Keratinocyte (primary cell): ENCODE measurements around the gene KIDINS220. TPM values are rescaled to one million over a fixed set of nuclear protein-coding genes. Genes with fewer than 3 reads are reported as not detected.

Source experiments
- DNase-seq: peaks from one replicate; pipeline ENCODE4 v3.0.0-alpha.2; 2011; ENCODE audit warnings: low read depth, missing footprints, low spot score
- FAIRE-seq: peaks from 2 replicates; lab custom pipeline; 2011; peaks lifted over from hg19 to GRCh38; lab: Jason Lieb, UNC
- H2AFZ ChIP-seq: 2 replicates; pipeline ENCODE4 v1.6.0; 2012; ENCODE audit warnings: low read length, control low read depth, inconsistent platforms; ENCODE audit not compliant: control insufficient read depth
- H3K27ac ChIP-seq: 2 replicates; pipeline ENCODE4 v1.5.1; 2011; ENCODE audit warnings: low read length; ENCODE audit not compliant: control insufficient read depth, insufficient read depth
- H3K27me3 ChIP-seq: 3 replicates; pipeline ENCODE4 v1.6.0; 2011; ENCODE audit warnings: low read length; ENCODE audit not compliant: control insufficient read depth, insufficient read depth; ENCODE audit errors: extremely low read depth
- H3K36me3 ChIP-seq, 2 experiments: 2 replicates in 1 of 2; 3 replicates in 1 of 2; pipeline ENCODE4 v1.5.1; 2011; ENCODE audit warnings: low read length in 2 of 2, mild to moderate bottlenecking in 1 of 2; ENCODE audit not compliant: control insufficient read depth in 2 of 2, insufficient read depth in 2 of 2; ENCODE audit errors: extremely low read depth in 1 of 2
- H3K4me1 ChIP-seq: 3 replicates; pipeline ENCODE4 v1.5.1; 2011; ENCODE audit warnings: low read length; ENCODE audit not compliant: control insufficient read depth, insufficient read depth; ENCODE audit errors: extremely low read depth
- H3K4me2 ChIP-seq: 3 replicates; pipeline ENCODE4 v1.6.0; 2011; ENCODE audit warnings: low read depth, low read length; ENCODE audit not compliant: control insufficient read depth, insufficient read depth; ENCODE audit errors: extremely low read depth
- H3K4me3 ChIP-seq, 3 experiments: fragments of 200-600 bp in 1 of 3; sonication (generic) in 1 of 3; 2 replicates in 2 of 3; 3 replicates in 1 of 3; pipeline ENCODE4 v1.5.1; 2011 to 2016; ENCODE audit warnings: low read length in 3 of 3, mild to moderate bottlenecking in 3 of 3, control low read depth in 2 of 3, inconsistent platforms in 1 of 3, low read depth in 1 of 3, mixed read lengths in 1 of 3, mixed run types in 1 of 3, moderate library complexity in 1 of 3; ENCODE audit not compliant: control insufficient read depth in 2 of 3, insufficient read depth in 2 of 3; ENCODE audit errors: extremely low read depth in 1 of 3
- H3K79me2 ChIP-seq: 2 replicates; pipeline ENCODE4 v1.6.0; 2012; ENCODE audit warnings: low read length; ENCODE audit not compliant: control insufficient read depth, insufficient read depth
- H3K9ac ChIP-seq: 3 replicates; pipeline ENCODE4 v1.6.0; 2011; ENCODE audit warnings: low read length; ENCODE audit not compliant: control insufficient read depth, insufficient read depth; ENCODE audit errors: extremely low read depth
- H3K9me1 ChIP-seq: 3 replicates; pipeline ENCODE4 v1.6.0; 2011; ENCODE audit warnings: low read length; ENCODE audit not compliant: control insufficient read depth, insufficient read depth; ENCODE audit errors: extremely low read depth
- H3K9me3 ChIP-seq: 2 replicates; pipeline ENCODE4 v1.5.1; 2012; ENCODE audit warnings: low read depth, low read length; ENCODE audit not compliant: control insufficient read depth
- H4K20me1 ChIP-seq: 3 replicates; pipeline ENCODE4 v1.6.0; 2011; ENCODE audit warnings: low read length; ENCODE audit not compliant: control insufficient read depth, insufficient read depth; ENCODE audit errors: extremely low read depth
- CTCF ChIP-seq, 3 experiments: IDR thresholded peaks in 1 of 3; conservative IDR thresholded peaks in 1 of 3; optimal IDR thresholded peaks in 1 of 3; 2 replicates in 2 of 3; 3 replicates in 1 of 3; pipeline versions ENCODE3 to v1.5.1; 2011; ENCODE audit warnings: low read length in 3 of 3, mild to moderate bottlenecking in 3 of 3, moderate library complexity in 2 of 3, control low read depth in 1 of 3, inconsistent platforms in 1 of 3; ENCODE audit not compliant: insufficient read depth in 2 of 3; ENCODE audit errors: extremely low read depth in 1 of 3
- EZH2 ChIP-seq: IDR thresholded peaks from one replicate; pipeline ENCODE4 v1.6.1; 2012; ENCODE audit warnings: inconsistent platforms, mild to moderate bottlenecking, low read length, moderate library complexity
- dilution Hi-C: fragments of 300-500 bp; cut with MboI; formaldehyde crosslinking; loops from one replicate; pipeline ENCODE4 v1.7.0; 2020; ENCODE audit warnings: low sequenced_read_pairs; ENCODE audit not compliant: extremely low pct_ligation_motif_present
- polyA plus RNA-seq, 5 experiments: library from polyadenylated mRNA; depleted of rRNA in 3 of 5; stranded (reverse) in 3 of 5; stranded (forward) in 1 of 5; unstranded in 1 of 5; fragments of >200 nt; gene quantifications; 1 replicate in 1 of 5; 2 replicates in 3 of 5; 3 replicates in 1 of 5; pipeline versions ENCODE4 v1.2.1 to v1.2.3, GENCODE V29; 2011 to 2012; ENCODE audit warnings: missing spikeins in 2 of 5, low read depth in 1 of 5, low replicate concordance in 1 of 5

KIDINS220 gene
- polyA plus RNA-seq, 1 donor (not counting 4 experiments of a cell fraction or from before 2014, with no cell fraction given), result 28.8 TPM

GRCh38 chr2:8884812-8885211, 47.4 kb upstream of the KIDINS220 start:
- no peak overlapping the region for H3K9ac ChIP-seq
- no peak for TF ChIP-seq EZH2
- no peak for TF ChIP-seq CTCF (optimal IDR thresholded peaks at IDR 0.05 in 1 of 3, IDR thresholded peaks at IDR 0.05 in 1 of 3, conservative IDR thresholded peaks at IDR 0.05 in 1 of 3; ENCODE audit: extremely low read depth in 1 of 3, insufficient read depth in 2 of 3, low read length in 3 of 3)
- no peaks in the 10 kb centered on the region for H3K9me1 ChIP-seq
- FAIRE-seq (no peak), DNase-seq (no peak)
- H4K20me1 ChIP-seq, result no peaks in the 10 kb centered on the region
- H2AFZ ChIP-seq, result no peak overlapping the region
- no peak overlapping the region for H3K4me2 ChIP-seq
- no peak overlapping the region for H3K27ac ChIP-seq
- H3K36me3 ChIP-seq, result peaks cover 9 to 20% of the 10 kb centered on the region in 2 experiments
- no peaks in the 10 kb centered on the region for H3K27me3 ChIP-seq
- no peaks in the 10 kb centered on the region for H3K4me1 ChIP-seq
- H3K9me3 ChIP-seq, result no peaks in the 10 kb centered on the region
- dilution Hi-C loops, result no loop called here
- no peak overlapping the region for H3K4me3 ChIP-seq
- H3K79me2 ChIP-seq, result peaks cover 1% of the 10 kb centered on the region

GRCh38 chr2:8882094-8882493, 44.7 kb upstream of the KIDINS220 start:
- no peak overlapping the region for H3K4me3 ChIP-seq
- no peak overlapping the region for H3K9ac ChIP-seq
- no peaks in the 10 kb centered on the region for H3K27me3 ChIP-seq
- TF ChIP-seq EZH2 (no peak), CTCF (optimal IDR thresholded peaks at IDR 0.05 in 1 of 3, IDR thresholded peaks at IDR 0.05 in 1 of 3, conservative IDR thresholded peaks at IDR 0.05 in 1 of 3; ENCODE audit: extremely low read depth in 1 of 3, insufficient read depth in 2 of 3, low read length in 3 of 3) (peak; percentile 60 to 70 (median 69))
- H3K9me3 ChIP-seq, result no peaks in the 10 kb centered on the region
- no peak overlapping the region for H3K4me2 ChIP-seq
- no peaks in the 10 kb centered on the region for H3K9me1 ChIP-seq
- no peaks in the 10 kb centered on the region for H3K79me2 ChIP-seq
- no peak overlapping the region for H3K27ac ChIP-seq
- no peaks in the 10 kb centered on the region for H4K20me1 ChIP-seq
- H2AFZ ChIP-seq, result no peak overlapping the region
- dilution Hi-C loops, result no loop called here
- H3K36me3 ChIP-seq, result peaks cover 14 to 19% of the 10 kb centered on the region in 2 experiments
- FAIRE-seq (peak; percentile 51), DNase-seq (no peak)
- no peaks in the 10 kb centered on the region for H3K4me1 ChIP-seq
